SU-DHL-6 (cell line): ENCODE results near the gene SLX4.

Experiments used
- H2AFZ ChIP-seq: fragments of 200-600 bp; sonication (generic); 2 replicates; pipeline ENCODE4 v1.6.1; 2014; ENCODE audit warnings: low read depth, mild to moderate bottlenecking, moderate library complexity, mixed read lengths, antibody characterized with exemption, low read length; ENCODE audit not compliant: severe bottlenecking
- H3F3A ChIP-seq: fragments of 200-600 bp; shearing (Covaris generic); 2 replicates; pipeline ENCODE4 v1.6.0; 2016; ENCODE audit warnings: antibody characterized with exemption, mild to moderate bottlenecking; ENCODE audit not compliant: insufficient read depth
- H3K27ac ChIP-seq: fragments of 200-600 bp; sonication (generic); 2 replicates; pipeline ENCODE4 v1.5.1; 2016; ENCODE audit warnings: low read depth, mild to moderate bottlenecking, low read length, moderate library complexity, mixed read lengths
- H3K27me3 ChIP-seq: fragments of 200-600 bp; sonication (generic), shearing (Covaris generic); 2 replicates; pipeline ENCODE4 v1.6.0; 2014; ENCODE audit warnings: mild to moderate bottlenecking, low read length
- H3K36me3 ChIP-seq: fragments of 200-600 bp; sonication (generic); 2 replicates; pipeline ENCODE4 v1.6.1; 2014; ENCODE audit warnings: mild to moderate bottlenecking, low read length, mixed read lengths
- H3K4me2 ChIP-seq: fragments of 300-600, 200-600 bp; shearing (Covaris generic), sonication (generic); 2 replicates; pipeline ENCODE4 v1.6.0; 2014; ENCODE audit warnings: low read length, low read depth, mild to moderate bottlenecking; ENCODE audit not compliant: poor library complexity, severe bottlenecking
- H3K4me3 ChIP-seq: fragments of 200-600 bp; sonication (generic); 2 replicates; pipeline ENCODE4 v1.5.1; 2014; ENCODE audit warnings: antibody characterized with exemption, low read length, mild to moderate bottlenecking, mixed read lengths; ENCODE audit not compliant: insufficient read depth, poor library complexity, severe bottlenecking
- H3K79me2 ChIP-seq: fragments of 200-600 bp; sonication (generic); 2 replicates; pipeline ENCODE4 v1.6.1; 2014; ENCODE audit warnings: mild to moderate bottlenecking, low read length, moderate library complexity; ENCODE audit not compliant: insufficient read depth
- H3K9ac ChIP-seq: fragments of 200-600 bp; sonication (generic); 2 replicates; pipeline ENCODE4 v1.7.0; 2014; ENCODE audit warnings: mild to moderate bottlenecking, low read length
- H3K9me2 ChIP-seq: fragments of 200-600 bp; sonication (generic); replicated peaks from 2 replicates; pipeline ENCODE4 v1.6.1; 2014; ENCODE audit warnings: low read length; ENCODE audit not compliant: insufficient read depth
- H3K9me3 ChIP-seq: fragments of 200-600 bp; sonication (generic); 2 replicates; pipeline ENCODE4 v1.6.1; 2014; ENCODE audit warnings: low read length, mixed read lengths; ENCODE audit not compliant: insufficient read depth
- H4K20me1 ChIP-seq: fragments of 200-600 bp; sonication (generic); 2 replicates; pipeline ENCODE4 v1.6.1; 2014; ENCODE audit warnings: low read depth, mild to moderate bottlenecking, antibody characterized with exemption, low read length, moderate library complexity, mixed read lengths
- CTCF ChIP-seq: fragments of 200-600 bp; sonication (generic); IDR thresholded peaks from one replicate; pipeline ENCODE4 v1.5.1; 2017; ENCODE audit warnings: antibody characterized with exemption, mild to moderate bottlenecking, low read length, moderate library complexity; ENCODE audit not compliant: insufficient read depth, poor library complexity, severe bottlenecking
- EZH2phosphoT487 ChIP-seq: fragments of 200-600 bp; sonication (generic), shearing (Covaris generic); conservative IDR thresholded peaks from 2 replicates; pipeline ENCODE4 v1.6.1; 2018; ENCODE audit warnings: mild to moderate bottlenecking, antibody characterized with exemption, low read length, moderate library complexity, mixed read lengths

Gene SLX4

DNA sequence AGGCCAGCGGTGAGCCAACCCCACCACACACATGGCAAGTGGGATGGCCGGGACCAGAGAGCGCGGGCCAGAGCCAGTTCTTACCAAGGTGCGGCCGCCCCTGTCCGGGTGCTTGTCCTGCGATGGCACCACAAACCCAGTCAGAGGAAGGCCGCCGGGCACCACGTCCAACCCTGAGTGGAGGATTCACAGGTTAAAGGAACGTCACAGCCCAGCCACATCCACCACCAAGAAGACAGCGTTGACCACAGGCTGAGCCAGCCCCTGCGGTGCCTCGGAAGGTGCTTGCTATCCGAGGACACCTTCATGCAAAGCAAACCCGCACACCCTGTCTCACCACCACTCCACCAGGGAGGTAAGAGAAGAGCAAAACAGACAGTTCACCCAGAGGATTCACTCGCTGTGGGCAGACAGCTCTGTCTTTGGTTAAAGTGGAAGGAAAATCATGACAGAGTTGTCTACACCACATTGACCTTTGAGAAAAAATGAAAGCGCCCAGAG lies 15.8 kb downstream of the SLX4 start:
- no peaks in the 10 kb centered on the region for H3F3A ChIP-seq
- peaks cover 4% of the 10 kb centered on the region; the same call in 1 of the 2 replicates for H3K9me3 ChIP-seq
- H3K27ac ChIP-seq = no peak overlapping the region
- H3K36me3 ChIP-seq = peaks cover 10% of the 10 kb centered on the region
- no peaks in the 10 kb centered on the region for H3K9me2 ChIP-seq
- H3K27me3 ChIP-seq = no peaks in the 10 kb centered on the region
- H3K4me3 ChIP-seq = no peak overlapping the region
- H4K20me1 ChIP-seq = no peaks in the 10 kb centered on the region
- no peak overlapping the region for H3K4me2 ChIP-seq
- H3K79me2 ChIP-seq = no peaks in the 10 kb centered on the region
- no peak overlapping the region for H2AFZ ChIP-seq
- no peak overlapping the region for H3K9ac ChIP-seq
- no peak for TF ChIP-seq CTCF
- no peak for TF ChIP-seq EZH2phosphoT487

GRCh38 chr16:3595110-3595486 lies 16.3 kb downstream of the SLX4 start:
- H3K9me3 ChIP-seq = peaks cover 2% of the 10 kb centered on the region; the same call in 1 of the 2 replicates
- TF ChIP-seq EZH2phosphoT487 = no peak
- no peak for TF ChIP-seq CTCF
- H3F3A ChIP-seq = no peaks in the 10 kb centered on the region
- no peak overlapping the region for H3K4me3 ChIP-seq
- no peak overlapping the region for H2AFZ ChIP-seq
- no peaks in the 10 kb centered on the region for H3K27me3 ChIP-seq
- no peaks in the 10 kb centered on the region for H3K79me2 ChIP-seq
- no peaks in the 10 kb centered on the region for H3K9me2 ChIP-seq
- no peak overlapping the region for H3K9ac ChIP-seq
- H4K20me1 ChIP-seq = no peaks in the 10 kb centered on the region
- H3K36me3 ChIP-seq = peaks cover 6% of the 10 kb centered on the region
- H3K4me2 ChIP-seq = no peak overlapping the region
- no peak overlapping the region for H3K27ac ChIP-seq

GRCh38 chr16:3594316-3595109 lies 16.9 kb downstream of the SLX4 start:
- no peaks in the 10 kb centered on the region for H4K20me1 ChIP-seq
- H3K79me2 ChIP-seq = no peaks in the 10 kb centered on the region
- no peak for TF ChIP-seq CTCF
- TF ChIP-seq EZH2phosphoT487 = no peak
- no peak overlapping the region for H3K27ac ChIP-seq
- no peaks in the 10 kb centered on the region for H3K9me2 ChIP-seq
- no peaks in the 10 kb centered on the region for H3K27me3 ChIP-seq
- no peaks in the 10 kb centered on the region for H3F3A ChIP-seq
- 0 out of 2 replicates have a peak, but pooled peaks cover under 1% of the 10 kb centered on the region for H3K36me3 ChIP-seq
- H3K9me3 ChIP-seq = no peaks in the 10 kb centered on the region
- H3K9ac ChIP-seq = no peak overlapping the region
- H2AFZ ChIP-seq = no peak overlapping the region
- H3K4me3 ChIP-seq = no peak overlapping the region
- no peak overlapping the region for H3K4me2 ChIP-seq
